ENCODE results near the gene OR2B2. TPM values are rescaled to one million over a fixed set of nuclear protein-coding genes. Genes with fewer than 3 reads are reported as not detected.

Gene OR2B2
- total RNA-seq, 2 donors from 2014 or later = not detected

- Histone ChIP-seq H3K36me3 (replicated peaks in 1 of 2; ENCODE audit: insufficient read depth in 1 of 2, low read depth in 2 of 2) (no peaks in the 10 kb centered on the region), H3K4me1 (peaks cover 27% of the 10 kb centered on the region), H3K9me3 (no peaks in the 10 kb centered on the region), H3K27me3 (no peaks in the 10 kb centered on the region), H3K27ac (no peak overlapping the region), H3K4me3 (no peak overlapping the region)
- DNase-seq (no peak), ATAC-seq (no peak)
- WGBS, 2 donors = 89 to 90% methylated on average over 3 of the region's 3 CpGs
- TF ChIP-seq CTCF (IDR thresholded peaks at IDR 0.05) (no peak), POLR2A (IDR thresholded peaks at IDR 0.05) (no peak)
- intact Hi-C loops (cut with DNase I) = loop anchor here (10.0 kb wide), 1 partner anchor 123 kb away; no protein-coding TSS in a partner anchor
Observed at GRCh38 chr6:27897580-27898206, 14.5 kb downstream of the OR2B2 start.

GRCh38 chr6:27896398-27896796 is 15.8 kb downstream of the OR2B2 start:
- TF ChIP-seq POLR2A (IDR thresholded peaks at IDR 0.05) (no peak), CTCF (IDR thresholded peaks at IDR 0.05) (no peak)
- WGBS, 2 donors = 80 to 84% methylated on average over 4 of the region's 4 CpGs
- H3K9me3 ChIP-seq = no peaks in the 10 kb centered on the region
- no peak overlapping the region for H3K4me3 ChIP-seq
- no peaks in the 10 kb centered on the region for H3K36me3 ChIP-seq (replicated peaks in 1 of 2; ENCODE audit: insufficient read depth in 1 of 2, low read depth in 2 of 2)
- no peak overlapping the region for H3K27ac ChIP-seq
- intact Hi-C loops (cut with DNase I) = loop anchor here (10.0 kb wide), 1 partner anchor 122 kb away; no protein-coding TSS in a partner anchor
- DNase-seq (no peak), ATAC-seq (no peak)
- H3K27me3 ChIP-seq = peaks cover 0 to 5% of the 10 kb centered on the region in 2 donors
- H3K4me1 ChIP-seq = peaks cover 33% of the 10 kb centered on the region

GRCh38 chr6:27894839-27895762 is 17.1 kb downstream of the OR2B2 start:
- no peaks in the 10 kb centered on the region for H3K36me3 ChIP-seq (replicated peaks in 1 of 2; ENCODE audit: insufficient read depth in 1 of 2, low read depth in 2 of 2)
- H3K4me3 ChIP-seq = peak overlapping the region; percentile 20 to 36
- DNase-seq (peak; percentile 47 to 70 (median 53)), ATAC-seq (peak; percentile 59)
- no peaks in the 10 kb centered on the region for H3K9me3 ChIP-seq
- WGBS, 2 donors = 0 to 1% methylated on average over 28 of the region's 28 CpGs
- TF ChIP-seq CTCF (IDR thresholded peaks at IDR 0.05) = peak; percentile 67 to 93 (median 83)
- peak in 2 of 3 donors; percentile 14 to 16 for TF ChIP-seq POLR2A (IDR thresholded peaks at IDR 0.05)
- intact Hi-C loops (cut with DNase I) = loop anchor here (10.0 kb wide), 1 partner anchor 120 kb away; no protein-coding TSS in a partner anchor
- H3K27ac ChIP-seq = peak overlapping the region in 3 of 4 donors; percentile 53 to 68 (median 61)
- peaks cover 0 to 5% of the 10 kb centered on the region in 2 donors for H3K27me3 ChIP-seq
- peaks cover 38% of the 10 kb centered on the region for H3K4me1 ChIP-seq

DNA sequence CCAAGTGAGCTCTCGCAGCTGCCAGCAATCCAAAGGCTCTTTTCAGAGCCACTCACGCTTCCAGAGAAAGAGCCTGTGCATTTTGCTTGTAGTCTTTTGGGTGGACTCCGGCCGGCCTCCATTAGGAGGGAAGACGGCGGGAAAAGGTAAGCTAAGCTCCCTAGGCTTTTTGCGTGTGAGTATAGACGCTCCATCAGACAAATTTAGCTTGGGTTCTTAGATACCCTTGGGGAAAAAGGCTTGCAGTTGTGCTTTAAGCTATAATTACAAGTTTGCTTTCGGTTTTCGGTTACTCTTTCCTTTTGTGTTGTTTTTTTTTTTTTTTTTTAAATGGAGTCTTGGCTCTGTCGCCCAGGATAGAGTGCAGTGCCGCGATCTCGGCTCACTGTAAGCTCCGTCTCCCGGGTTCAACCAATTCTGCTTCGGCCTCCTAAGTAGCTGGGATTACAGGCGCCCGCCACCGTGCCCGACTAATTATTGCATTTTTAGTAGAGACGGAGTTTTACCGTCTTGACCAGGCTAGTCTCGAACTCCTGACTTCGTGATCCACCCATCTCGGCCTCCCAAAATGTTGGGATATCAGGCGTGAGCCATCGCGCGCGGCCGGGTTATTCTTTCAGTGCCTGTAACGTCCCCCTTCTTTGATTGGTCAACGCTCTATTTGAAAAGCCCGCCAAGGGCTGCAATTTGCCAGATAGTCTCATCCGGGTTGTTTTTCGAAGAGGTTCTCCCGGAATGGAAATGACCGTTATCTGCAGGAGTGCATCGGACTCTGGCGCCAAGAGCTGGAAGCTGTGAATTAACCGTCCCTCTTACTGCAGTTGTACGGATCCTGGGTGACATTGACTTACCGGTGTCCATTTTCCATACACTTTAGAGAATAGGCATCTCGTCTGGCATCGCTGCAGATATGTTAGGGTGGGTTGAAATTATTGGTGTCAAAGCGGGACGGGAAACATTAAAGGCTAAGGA is 18.1 kb downstream of the OR2B2 start:
- peak; percentile 62 for ATAC-seq
- intact Hi-C loops (cut with DNase I) = loop anchor here (10.0 kb wide), 1 partner anchor 119 kb away; no protein-coding TSS in a partner anchor
- 2 to 3% methylated on average over 45 to 48 of the region's 48 CpGs for WGBS, 2 donors
- H3K9me3 ChIP-seq = no peaks in the 10 kb centered on the region
- DNase-seq = peak; percentile 65 to 87 (median 80)
- peaks cover 38% of the 10 kb centered on the region for H3K4me1 ChIP-seq
- TF ChIP-seq POLR2A (IDR thresholded peaks at IDR 0.05) = no peak
- no peak for TF ChIP-seq CTCF (IDR thresholded peaks at IDR 0.05)
- H3K27ac ChIP-seq = peak overlapping the region; percentile 25 to 68 (median 57)
- H3K4me3 ChIP-seq = peak overlapping the region; percentile 20 to 36
- no peaks in the 10 kb centered on the region for H3K36me3 ChIP-seq (replicated peaks in 1 of 2; ENCODE audit: insufficient read depth in 1 of 2, low read depth in 2 of 2)
- peaks cover 0 to 5% of the 10 kb centered on the region in 2 donors for H3K27me3 ChIP-seq

Data from body of pancreas (tissue), 4 donors.